ENCODE data around the gene NRG3.
"Not testable (repeated sequence)": the region's sequence is repeated elsewhere in the genome, so short reads cannot be mapped to it uniquely, and the experiment has no call there.

The NRG3 gene

DNA sequence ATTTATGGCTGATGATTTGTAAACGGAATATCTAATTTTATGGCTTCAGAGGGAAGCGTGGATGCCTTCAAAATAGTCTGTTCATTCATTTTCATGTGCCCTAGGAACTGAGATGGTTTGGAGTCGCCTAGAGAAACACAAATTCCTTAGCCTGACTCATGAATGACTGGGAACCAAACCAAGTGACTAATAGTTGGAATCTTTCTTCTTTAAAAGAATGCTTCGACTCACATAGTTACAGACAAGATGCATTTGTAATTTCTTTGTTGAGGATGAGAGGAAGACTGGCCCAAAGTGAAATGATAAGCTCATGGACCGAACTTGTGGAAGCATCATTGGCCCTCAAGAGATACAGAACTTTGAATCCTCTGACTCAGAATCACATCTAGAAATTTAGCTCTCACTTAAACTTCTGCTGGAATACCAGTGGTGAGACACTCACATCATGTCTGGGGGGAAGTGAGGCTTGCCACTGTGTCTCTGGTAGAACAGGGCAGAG lies 1107.2 kb downstream of the NRG3 start:
- Histone ChIP-seq H3K9ac (no peak overlapping the region), H2AFZ (no peak overlapping the region), H3K9me3 (ENCODE audit: control insufficient read depth, low read length) (no peaks in the 10 kb centered on the region), H3K4me1 (no peaks in the 10 kb centered on the region), H3K79me2 (no peaks in the 10 kb centered on the region), H3K27ac (no peak overlapping the region), H3K4me2 (ENCODE audit: low read length) (no peak overlapping the region), H3K27me3 (ENCODE audit: control insufficient read depth, insufficient read depth, low read length) (no peaks in the 10 kb centered on the region), H3K4me3 (ENCODE audit: low read depth, low read length) (no peak overlapping the region), H3K36me3 (ENCODE audit: control insufficient read depth, insufficient read depth, low read length) (no peaks in the 10 kb centered on the region)
- no peak for TF ChIP-seq CTCF (IDR thresholded peaks at IDR 0.05)

GRCh38 chr10:82986216-82986615 lies 1111.2 kb downstream of the NRG3 start:
- H3K9ac ChIP-seq: no peak overlapping the region
- H3K4me3 ChIP-seq (ENCODE audit: low read depth, low read length): no peak overlapping the region
- H3K9me3 ChIP-seq (ENCODE audit: control insufficient read depth, low read length): no peaks in the 10 kb centered on the region
- TF ChIP-seq CTCF (IDR thresholded peaks at IDR 0.05): no peak
- H3K79me2 ChIP-seq: no peaks in the 10 kb centered on the region
- H2AFZ ChIP-seq: no peak overlapping the region
- no peak overlapping the region for H3K27ac ChIP-seq
- no peaks in the 10 kb centered on the region for H3K36me3 ChIP-seq (ENCODE audit: control insufficient read depth, insufficient read depth, low read length)
- H3K27me3 ChIP-seq (ENCODE audit: control insufficient read depth, insufficient read depth, low read length): no peaks in the 10 kb centered on the region
- no peaks in the 10 kb centered on the region for H3K4me1 ChIP-seq
- H3K4me2 ChIP-seq (ENCODE audit: low read length): no peak overlapping the region

- not testable (repeated sequence) for H3K9me3 ChIP-seq (ENCODE audit: control insufficient read depth, low read length); H3K79me2 ChIP-seq; H3K4me3 ChIP-seq (ENCODE audit: low read depth, low read length); H3K27ac ChIP-seq; H3K4me1 ChIP-seq; H2AFZ ChIP-seq; H3K36me3 ChIP-seq (ENCODE audit: control insufficient read depth, insufficient read depth, low read length); H3K9ac ChIP-seq; H3K27me3 ChIP-seq (ENCODE audit: control insufficient read depth, insufficient read depth, low read length); H3K4me2 ChIP-seq (ENCODE audit: low read length)
Measured at GRCh38 chr10:83006479-83006878, 1131.5 kb downstream of the NRG3 start.

DNA sequence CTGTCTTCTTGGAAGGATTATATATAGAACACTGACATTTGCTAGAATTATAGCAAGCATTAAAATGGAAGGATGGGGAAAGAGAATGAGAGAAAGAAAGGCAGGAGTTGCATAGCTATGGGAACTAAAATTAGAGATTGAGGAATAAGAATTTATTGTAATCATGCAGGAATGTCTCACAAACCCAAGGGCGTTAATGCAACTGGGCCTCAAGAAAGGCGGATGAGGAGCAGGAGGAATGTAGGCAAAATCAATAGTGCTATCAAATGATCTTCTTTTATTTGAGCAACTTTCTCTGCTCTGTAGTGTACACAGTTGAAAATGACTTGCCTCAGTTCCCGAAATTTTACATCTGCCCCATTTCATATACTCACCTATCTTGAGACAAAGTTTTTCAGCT lies 1132.5 kb downstream of the NRG3 start:
- H2AFZ ChIP-seq: no peak overlapping the region
- H3K79me2 ChIP-seq: no peaks in the 10 kb centered on the region
- H3K9ac ChIP-seq: no peak overlapping the region
- H3K4me3 ChIP-seq (ENCODE audit: low read depth, low read length): no peak overlapping the region
- no peak for TF ChIP-seq CTCF (IDR thresholded peaks at IDR 0.05)
- no peaks in the 10 kb centered on the region for H3K4me1 ChIP-seq
- H3K27me3 ChIP-seq (ENCODE audit: control insufficient read depth, insufficient read depth, low read length): no peaks in the 10 kb centered on the region
- no peaks in the 10 kb centered on the region for H3K36me3 ChIP-seq (ENCODE audit: control insufficient read depth, insufficient read depth, low read length)
- H3K27ac ChIP-seq: no peak overlapping the region
- H3K4me2 ChIP-seq (ENCODE audit: low read length): no peak overlapping the region
- H3K9me3 ChIP-seq (ENCODE audit: control insufficient read depth, low read length): no peaks in the 10 kb centered on the region

DNA sequence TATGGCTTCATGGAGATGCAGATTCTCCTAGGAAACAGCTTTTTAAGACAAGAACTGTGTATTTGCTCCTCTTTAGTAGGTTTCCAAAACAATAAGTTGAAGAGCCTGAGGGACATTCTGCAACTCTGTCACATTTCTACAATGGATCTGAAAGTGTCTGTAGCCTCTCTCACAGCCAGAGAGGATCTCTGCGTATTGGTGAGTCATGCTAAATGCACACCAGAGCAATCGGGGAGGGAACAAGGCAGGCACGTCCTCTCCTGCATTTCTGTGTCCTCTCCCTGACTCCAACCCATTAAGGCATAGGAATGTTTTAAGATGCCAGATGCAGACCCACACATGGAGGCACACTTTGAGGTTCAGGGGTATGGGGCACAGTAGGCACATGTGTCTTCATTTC lies 1137.9 kb downstream of the NRG3 start:
- Histone ChIP-seq H3K4me1 (no peaks in the 10 kb centered on the region), H3K4me3 (ENCODE audit: low read depth, low read length) (no peak overlapping the region), H2AFZ (no peak overlapping the region), H3K4me2 (ENCODE audit: low read length) (no peak overlapping the region), H3K79me2 (no peaks in the 10 kb centered on the region), H3K36me3 (ENCODE audit: control insufficient read depth, insufficient read depth, low read length) (no peaks in the 10 kb centered on the region), H3K27me3 (ENCODE audit: control insufficient read depth, insufficient read depth, low read length) (no peaks in the 10 kb centered on the region), H3K27ac (no peak overlapping the region), H3K9me3 (ENCODE audit: control insufficient read depth, low read length) (no peaks in the 10 kb centered on the region), H3K9ac (no peak overlapping the region)
- TF ChIP-seq CTCF (IDR thresholded peaks at IDR 0.05): no peak

Measured in parathyroid adenoma (tissue), 2 donors.